Left colon (tissue), 2 donors: ENCODE results near the gene MKRN1. TPM values are rescaled to one million over a fixed set of nuclear protein-coding genes. Genes with fewer than 3 reads are reported as not detected.
"Not testable (repeated sequence)": the region's sequence is repeated elsewhere in the genome, so short reads cannot be mapped to it uniquely, and the experiment has no call there.

ENCODE experiments used
- ATAC-seq: fragments of 200-7000 bp; cut with Tn5 transposase; one replicate; pipeline ENCODE4 v1.9.1; 2020; ENCODE audit warnings: mild to moderate bottlenecking, moderate library complexity
- DNase-seq, 2 donors: peaks; one replicate each; pipeline ENCODE4 v3.0.0-alpha.2; 2020
- intact Hi-C, 2 donors: fragments of 100-400 bp; cut with DNase I in 1 of 2; cut with micrococcal nuclease in 1 of 2; formaldehyde crosslinking; loops; one replicate each; pipeline versions ENCODE4 v1.11.2 to v1.14.0; 2022; cut with DNase I, micrococcal nuclease
- total RNA-seq, 2 donors: library from RNA; stranded (reverse); fragmentation: NEBNext Ultra II Directional; extraction: Animal tissue kit (Norgen Biotek cat#: 25700); gene quantifications; one replicate each; pipeline ENCODE4 v1.2.1, GENCODE V29; 2021
- donor health status: DM: no; HTN: no; CAD: no.
- donor health status: DM: yes; HTN: yes; CAD: no.

The MKRN1 gene
- total RNA-seq, 2 donors from 2014 or later: 192 to 233 TPM

- intact Hi-C loops: no loop called here
- no peak for DNase-seq
- no peak for ATAC-seq
Measured at GRCh38 chr7:140494867-140495266, 15.6 kb upstream of the MKRN1 start.

DNA sequence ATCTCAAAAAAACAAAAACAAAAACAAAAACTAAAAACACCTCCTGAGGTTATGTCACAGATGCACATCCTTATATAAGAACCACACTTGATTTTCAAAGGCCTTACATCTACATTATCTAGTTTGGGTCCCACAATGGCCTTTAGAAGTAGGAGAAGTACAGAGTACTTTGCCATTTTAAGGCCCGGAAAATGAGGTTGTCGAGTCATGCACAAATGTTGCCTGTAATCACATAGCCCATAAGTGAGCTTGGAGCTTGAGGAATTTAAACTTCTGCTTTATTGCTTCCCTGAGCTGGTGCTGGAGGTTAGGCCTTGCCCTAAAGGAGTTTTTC is 9.7 kb upstream of the MKRN1 start:
- peak; percentile 35 for ATAC-seq
- intact Hi-C loops: no loop called here

GRCh38 chr7:140485500-140486265 is 6.4 kb upstream of the MKRN1 start:
- DNase-seq (peak; percentile 68 to 71), ATAC-seq (peak; percentile 87)
- intact Hi-C loops: no loop called here

More for the DNA sequence above, 9.7 kb upstream of the MKRN1 start:
- no peak for DNase-seq

DNA sequence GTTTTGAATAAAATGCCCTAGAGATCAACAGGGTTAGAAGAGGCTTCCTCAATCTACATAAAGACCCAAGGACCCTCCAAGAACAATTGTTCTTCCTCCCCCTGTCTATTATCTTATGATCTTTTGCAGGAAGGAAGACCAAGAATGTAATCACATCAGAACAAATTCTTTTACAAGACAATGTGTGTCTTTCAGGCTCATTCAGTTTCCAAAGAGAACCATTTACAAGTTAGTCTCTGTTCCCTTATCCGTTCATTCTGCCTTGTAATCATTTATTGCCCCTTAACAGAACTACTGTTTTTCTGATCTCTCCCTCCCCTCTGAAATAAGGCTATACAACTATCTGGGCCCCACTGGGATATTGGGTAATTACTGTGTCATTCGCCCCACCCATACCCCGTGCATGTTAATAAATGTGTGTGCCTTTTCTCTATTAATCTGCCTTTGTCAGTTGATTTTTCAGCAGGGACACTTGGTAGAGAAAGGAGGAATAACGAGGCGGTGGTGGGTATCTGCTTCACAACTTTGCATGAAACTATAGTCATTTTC is 5.7 kb upstream of the MKRN1 start:
- intact Hi-C loops: no loop called here
- DNase-seq (no peak), ATAC-seq (no peak)

DNA sequence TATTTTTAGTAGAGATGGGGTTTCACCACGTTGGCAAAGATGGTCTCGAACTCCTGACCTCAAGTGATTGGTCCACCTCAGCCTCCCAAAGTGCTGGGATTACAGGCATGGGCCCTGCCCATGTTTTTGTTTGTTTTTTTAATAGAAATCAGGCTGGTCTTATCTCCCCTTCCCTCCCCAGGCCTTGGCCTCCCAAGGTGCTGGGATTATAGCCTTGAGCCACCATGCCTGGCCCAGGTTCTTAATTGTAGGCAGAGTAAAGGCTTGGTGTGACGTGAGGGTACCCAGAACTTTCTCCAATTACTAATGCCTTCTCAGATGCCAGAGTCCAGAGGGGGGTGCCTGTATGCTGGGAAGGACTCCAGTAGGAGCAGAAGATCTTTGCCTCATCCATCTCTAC is 5.2 kb upstream of the MKRN1 start:
- DNase-seq (no peak), ATAC-seq (no peak)
- intact Hi-C loops: no loop called here

DNA sequence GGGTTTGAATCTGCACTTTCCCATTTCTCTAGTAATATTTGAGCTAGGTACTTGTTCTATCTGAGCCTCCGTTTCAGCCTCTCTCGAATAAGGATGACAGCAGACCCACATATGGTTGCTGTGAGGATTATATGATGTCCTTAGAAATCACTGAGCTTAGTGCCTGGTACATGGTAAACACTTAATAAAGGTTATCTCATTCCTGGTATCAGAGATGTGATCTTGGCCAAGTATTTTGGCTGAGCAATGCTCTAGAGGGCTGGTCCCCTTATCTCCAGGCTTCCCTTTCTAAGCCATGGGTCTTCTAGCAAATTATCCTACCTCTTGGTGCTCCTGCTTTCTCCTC is 407 bp upstream of the MKRN1 start:
- DNase-seq (no peak), ATAC-seq (no peak)
- intact Hi-C loops: no loop called here

- DNase-seq: peak; percentile 35 to 62
- ATAC-seq: peak; percentile 28
- intact Hi-C loops: no loop called here
Measured at GRCh38 chr7:140478246-140479061, 851 bp downstream of the MKRN1 start.

GRCh38 chr7:140476698-140477261 is 2.5 kb downstream of the MKRN1 start:
- ATAC-seq (no peak), DNase-seq (no peak)
- intact Hi-C loops: no loop called here

DNA sequence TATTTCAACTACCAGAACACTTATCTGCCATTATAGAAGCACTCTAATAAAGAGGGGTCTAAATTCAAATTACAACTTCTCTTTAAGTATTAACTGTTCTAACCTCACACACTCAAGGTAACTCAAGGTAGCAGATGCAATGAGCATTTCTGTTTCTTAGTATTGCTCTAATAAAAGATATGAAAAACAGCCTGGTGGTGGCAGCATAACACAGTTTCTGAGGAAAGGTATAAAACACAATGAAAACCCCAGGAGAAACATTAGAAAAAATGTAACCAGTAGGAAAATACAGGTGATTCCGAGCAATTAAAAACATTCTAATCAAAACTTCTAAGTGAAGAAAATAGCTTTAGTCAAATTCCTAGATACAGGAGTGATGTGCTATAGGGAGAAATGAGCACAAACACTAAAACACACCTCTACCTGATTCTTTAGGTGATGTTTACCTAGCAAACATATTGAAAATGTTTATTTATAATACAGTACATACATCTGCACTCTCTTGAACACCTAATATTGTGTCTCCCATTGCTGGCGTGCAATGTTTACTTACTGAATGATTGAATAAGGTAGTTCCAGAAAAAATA is 3.5 kb downstream of the MKRN1 start:
- DNase-seq: peak in 1 of 2 donors; percentile 66
- intact Hi-C loops: no loop called here
- no peak for ATAC-seq

- intact Hi-C loops: no loop called here
- ATAC-seq (peak; percentile 19), DNase-seq (no peak)
Measured at GRCh38 chr7:140463111-140463510, 16.2 kb downstream of the MKRN1 start.

DNA sequence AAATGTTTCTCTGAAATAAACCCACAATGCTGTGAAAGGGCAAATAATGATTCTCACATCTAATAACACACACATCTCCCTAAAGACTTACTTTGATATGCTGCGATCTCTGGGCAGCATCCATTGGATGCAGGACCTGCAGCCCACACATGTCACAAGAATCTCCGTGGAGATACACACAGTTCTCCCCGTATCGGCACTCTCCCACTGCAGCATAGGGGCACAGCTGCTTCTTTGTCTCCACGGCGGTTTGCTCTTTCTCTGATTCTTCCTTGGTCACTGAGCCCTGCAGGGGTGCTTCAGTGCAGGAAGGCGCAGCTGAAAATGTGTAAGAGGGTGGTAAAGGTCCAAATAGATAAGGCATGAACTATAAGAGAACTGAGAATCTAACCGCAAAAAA is 20.4 kb downstream of the MKRN1 start:
- no peak for ATAC-seq
- intact Hi-C loops: no loop called here
- no peak for DNase-seq

DNA sequence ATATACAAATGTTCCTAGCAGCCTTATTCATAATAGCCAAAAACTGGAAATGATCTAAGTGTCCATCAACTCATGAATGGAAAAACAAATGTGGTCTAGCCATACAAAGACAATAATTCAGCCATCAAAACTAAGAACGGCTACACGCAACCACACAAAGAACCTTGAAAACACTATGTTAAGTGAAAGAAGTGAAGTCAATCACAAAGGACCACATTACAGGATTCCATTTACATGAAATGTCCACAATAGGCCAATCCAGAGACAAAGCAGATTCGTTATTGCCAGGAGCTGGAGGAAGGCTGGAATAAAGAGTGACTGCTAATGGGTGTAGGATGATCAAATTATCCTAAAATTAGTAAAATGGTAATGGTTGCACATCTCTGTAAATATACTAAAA is 21.1 kb downstream of the MKRN1 start:
- no peak for ATAC-seq
- no peak for DNase-seq
- intact Hi-C loops: no loop called here

- intact Hi-C loops: no loop called here
- peak; percentile 46 to 54 for DNase-seq
- peak; percentile 53 for ATAC-seq
Measured at GRCh38 chr7:140456551-140457051, 22.7 kb downstream of the MKRN1 start.

- intact Hi-C loops: no loop called here
- peak; percentile 67 for ATAC-seq
Measured at GRCh38 chr7:140455743-140456142, 23.6 kb downstream of the MKRN1 start.

DNA sequence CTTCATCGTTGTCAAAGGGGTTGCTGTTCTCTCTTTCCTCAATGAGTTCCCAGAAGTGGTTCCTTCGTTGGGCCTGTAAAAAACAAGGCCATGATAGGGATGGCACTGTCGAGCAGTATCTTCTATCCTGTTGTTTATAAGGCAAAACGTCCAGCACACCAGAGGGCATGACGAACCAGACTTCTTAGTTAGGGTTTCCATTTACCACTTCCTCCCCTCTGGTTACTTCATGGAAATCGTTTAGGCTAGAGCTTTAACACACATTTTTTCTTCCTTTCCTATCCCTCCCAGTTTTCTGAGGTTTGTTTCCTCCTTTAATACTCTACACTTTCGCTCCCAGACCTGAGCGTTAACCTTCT is 24.7 kb downstream of the MKRN1 start:
- no peak for DNase-seq
- no peak for ATAC-seq
- intact Hi-C loops: no loop called here

More at GRCh38 chr7:140455743-140456142, 23.6 kb downstream of the MKRN1 start:
- DNase-seq: peak; percentile 42 to 61

DNA sequence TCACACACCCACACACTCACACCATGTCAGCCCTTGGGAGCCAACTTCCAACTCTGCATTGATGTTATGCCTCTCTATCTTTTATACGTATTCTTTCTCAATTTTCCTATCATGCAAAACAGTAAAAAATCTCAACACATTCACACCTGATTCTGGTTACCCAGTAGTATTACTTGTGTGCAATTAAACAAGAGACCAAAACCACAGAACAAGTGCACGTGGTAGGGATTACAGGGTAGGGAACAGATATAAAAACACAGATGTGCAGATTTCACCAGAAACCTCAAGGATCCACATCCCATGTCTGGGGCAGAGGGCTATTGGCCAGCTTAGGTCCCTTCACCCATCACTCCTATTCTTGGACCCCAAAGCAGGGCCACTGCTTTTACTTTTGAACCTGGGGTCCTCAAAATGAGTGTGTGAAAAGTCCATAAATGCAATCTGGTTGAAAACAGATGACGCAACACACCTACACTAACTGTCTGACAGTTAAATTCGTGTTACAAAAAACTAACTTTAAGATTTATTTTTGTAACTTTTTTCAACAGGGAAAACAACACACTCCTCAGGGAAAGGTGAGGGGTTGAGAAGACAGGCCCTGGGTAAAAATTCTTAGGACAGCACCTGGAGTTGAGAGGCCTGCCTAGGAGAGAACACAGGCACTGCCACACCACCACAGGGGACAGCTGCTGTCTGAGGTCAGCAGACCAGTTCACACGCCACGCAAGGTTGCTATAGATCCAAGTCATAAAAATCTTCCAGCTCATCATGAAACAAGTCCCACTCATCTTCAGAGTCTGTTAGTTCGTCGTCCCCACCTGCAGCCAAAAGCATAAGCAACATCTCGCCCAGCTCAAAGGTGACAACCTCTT is 25.3 kb downstream of the MKRN1 start:
- intact Hi-C loops, DNase-seq, ATAC-seq: not testable (repeated sequence)

DNA sequence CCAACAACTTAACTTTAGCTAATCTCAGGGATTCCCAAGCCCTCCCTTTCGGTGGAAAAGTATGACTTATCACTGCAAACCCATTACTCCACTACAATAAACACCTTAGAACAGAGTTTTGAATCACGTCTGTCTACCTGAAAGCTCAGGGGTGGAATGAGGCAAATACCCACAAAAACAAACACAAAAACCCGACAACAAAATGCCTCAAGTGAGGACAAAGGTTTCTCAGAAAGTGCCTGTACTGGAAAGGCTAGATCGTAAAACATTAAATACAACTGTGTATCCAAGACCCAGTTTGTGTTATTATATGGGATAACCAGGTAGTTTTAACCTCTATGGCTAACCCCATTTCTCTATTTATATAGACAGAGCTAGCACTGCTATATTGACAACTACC is 26.0 kb downstream of the MKRN1 start:
- DNase-seq (no peak), ATAC-seq (peak; percentile 38)
- intact Hi-C loops: no loop called here

DNA sequence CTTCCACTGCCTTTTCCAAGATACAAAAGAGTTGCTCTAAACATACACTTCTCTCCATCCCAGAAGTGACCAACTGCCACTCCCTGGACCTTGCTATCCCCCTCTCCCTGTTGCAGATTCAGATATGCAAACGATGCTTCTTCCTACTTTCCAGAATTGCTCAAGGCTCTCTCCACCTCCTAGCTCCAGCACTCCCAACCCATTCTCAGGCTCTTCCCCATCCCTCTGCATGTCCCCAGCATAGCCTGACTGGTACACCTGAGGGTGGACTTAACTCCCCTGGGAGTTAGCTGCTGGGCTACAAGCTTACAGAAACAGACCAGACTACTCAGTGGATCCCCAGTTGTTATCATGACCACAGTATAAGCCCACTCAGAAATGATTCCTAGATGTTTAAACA is 27.6 kb downstream of the MKRN1 start:
- ATAC-seq: peak; percentile 1
- intact Hi-C loops: no loop called here
- DNase-seq: no peak
